Epithelial cell of proximal tubule (primary cell): ENCODE data around the gene BMP8A. TPM values are rescaled to one million over a fixed set of nuclear protein-coding genes. Genes with fewer than 3 reads are reported as not detected.
"Not testable (repeated sequence)": the region's sequence is repeated elsewhere in the genome, so short reads cannot be mapped to it uniquely, and the experiment has no call there.

Experiments used
- DNase-seq: peaks from one replicate; pipeline ENCODE4 v3.0.0-alpha.2; 2011; ENCODE audit warnings: low read depth
- H3K4me3 ChIP-seq: 2 replicates; pipeline ENCODE4 v1.5.1; 2011; ENCODE audit warnings: low read depth, mild to moderate bottlenecking, low read length
- total RNA-seq: library from RNA; depleted of rRNA; stranded (reverse); fragments of >200 nt; gene quantifications from 2 replicates; pipeline ENCODE4 v1.2.3, GENCODE V29; 2015
- TF ChIP-seq, protein P1 (sequence below): conservative IDR thresholded peaks from 2 replicates; pipeline ENCODE4 v1.5.1; 2012; ENCODE audit warnings: low read depth, mild to moderate bottlenecking, low read length

The BMP8A gene
- total RNA-seq, 1 donor from 2014 or later: not detected

DNA sequence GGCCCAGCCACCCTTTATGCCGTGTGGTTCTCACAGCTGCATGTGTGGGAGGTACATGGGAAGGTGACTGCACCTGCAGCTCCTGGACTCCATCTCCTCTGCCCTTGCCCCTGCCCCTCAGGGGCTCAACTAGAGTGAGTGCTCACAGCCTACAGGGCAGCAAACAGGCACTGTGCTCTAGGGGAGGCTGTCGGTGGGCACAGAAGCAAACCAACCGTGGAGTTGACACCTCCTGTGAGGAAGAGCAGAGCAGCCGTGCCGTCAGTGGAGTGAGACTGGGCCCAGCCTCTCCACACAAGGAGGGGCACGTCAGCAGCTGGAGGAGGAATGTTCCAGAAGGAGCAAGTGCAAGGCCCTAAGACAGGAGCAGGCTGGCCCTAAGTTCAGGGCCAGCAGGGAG lies 32.7 kb downstream of the BMP8A start:
- no peak for DNase-seq
- H3K4me3 ChIP-seq: no peak overlapping the region
- TF ChIP-seq, protein P1, sequence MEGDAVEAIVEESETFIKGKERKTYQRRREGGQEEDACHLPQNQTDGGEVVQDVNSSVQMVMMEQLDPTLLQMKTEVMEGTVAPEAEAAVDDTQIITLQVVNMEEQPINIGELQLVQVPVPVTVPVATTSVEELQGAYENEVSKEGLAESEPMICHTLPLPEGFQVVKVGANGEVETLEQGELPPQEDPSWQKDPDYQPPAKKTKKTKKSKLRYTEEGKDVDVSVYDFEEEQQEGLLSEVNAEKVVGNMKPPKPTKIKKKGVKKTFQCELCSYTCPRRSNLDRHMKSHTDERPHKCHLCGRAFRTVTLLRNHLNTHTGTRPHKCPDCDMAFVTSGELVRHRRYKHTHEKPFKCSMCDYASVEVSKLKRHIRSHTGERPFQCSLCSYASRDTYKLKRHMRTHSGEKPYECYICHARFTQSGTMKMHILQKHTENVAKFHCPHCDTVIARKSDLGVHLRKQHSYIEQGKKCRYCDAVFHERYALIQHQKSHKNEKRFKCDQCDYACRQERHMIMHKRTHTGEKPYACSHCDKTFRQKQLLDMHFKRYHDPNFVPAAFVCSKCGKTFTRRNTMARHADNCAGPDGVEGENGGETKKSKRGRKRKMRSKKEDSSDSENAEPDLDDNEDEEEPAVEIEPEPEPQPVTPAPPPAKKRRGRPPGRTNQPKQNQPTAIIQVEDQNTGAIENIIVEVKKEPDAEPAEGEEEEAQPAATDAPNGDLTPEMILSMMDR: no peak

- DNase-seq: no peak
- TF ChIP-seq, protein P1: no peak
- no peak overlapping the region for H3K4me3 ChIP-seq
These were observed 33.3 kb downstream of the BMP8A start for GRCh38 chr1:39524591-39525365.

GRCh38 chr1:39525366-39526165 lies 34.1 kb downstream of the BMP8A start:
- TF ChIP-seq, protein P1: no peak
- no peak for DNase-seq
- no peak overlapping the region for H3K4me3 ChIP-seq

- TF ChIP-seq, protein P1: no peak
- DNase-seq: no peak
- no peak overlapping the region for H3K4me3 ChIP-seq
These were observed 35.2 kb downstream of the BMP8A start for GRCh38 chr1:39526466-39527189.

DNA sequence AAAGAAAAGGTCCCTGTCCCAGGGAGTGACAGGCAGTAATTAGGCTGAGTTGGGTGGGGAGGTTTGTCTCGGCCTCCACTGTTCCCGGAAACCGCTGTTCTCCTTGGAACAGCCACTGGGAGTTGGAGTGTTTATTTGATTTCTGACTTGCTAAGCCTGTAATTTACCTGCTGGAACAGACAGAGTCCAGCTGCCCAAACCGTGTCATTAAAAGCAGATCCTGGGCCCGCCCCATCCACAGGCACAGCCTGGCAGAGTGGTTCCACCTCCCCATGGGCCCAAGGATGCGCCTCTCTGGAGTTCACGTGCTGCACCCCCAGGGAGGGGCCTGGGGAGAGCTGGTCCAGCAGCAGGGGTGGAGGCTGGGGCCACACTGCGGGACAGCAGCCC lies 35.7 kb downstream of the BMP8A start:
- DNase-seq, H3K4me3 ChIP-seq: not testable (repeated sequence)

DNA sequence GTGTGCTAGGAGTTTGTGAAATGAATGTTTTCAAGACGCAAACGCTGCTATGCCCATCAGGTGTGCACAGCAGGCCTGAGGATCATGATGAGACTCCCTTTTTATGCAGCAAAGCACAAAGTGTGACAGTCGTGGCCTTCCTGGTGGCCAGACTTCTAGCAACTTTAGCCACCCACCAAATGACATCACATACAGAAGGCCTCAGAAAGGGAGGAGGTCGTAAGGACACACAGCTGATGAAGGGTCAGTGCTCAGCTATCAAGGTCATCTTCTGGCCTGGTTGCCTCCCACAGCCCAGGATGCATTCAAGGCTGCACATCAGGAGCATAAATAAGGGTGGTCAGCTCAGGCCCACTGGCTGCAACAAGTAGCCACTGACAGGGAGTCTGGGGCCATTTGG lies 36.6 kb downstream of the BMP8A start:
- no peak overlapping the region for H3K4me3 ChIP-seq
- TF ChIP-seq, protein P1: no peak
- no peak for DNase-seq

- H3K4me3 ChIP-seq: no peak overlapping the region
- TF ChIP-seq, protein P1: no peak
- DNase-seq: no peak
These were observed 38.6 kb downstream of the BMP8A start for GRCh38 chr1:39529901-39530535.
